Stimulated activated CD4-positive, alpha-beta T cell treated with anti-CD3 and anti-CD28 coated beads, Interleukin-1b, Interleukin-23, amount 100 ng/mL, for 4 hours (primary cell): Measurements from ENCODE around the gene ANKRD30A.
"Not testable (repeated sequence)": the region's sequence is repeated elsewhere in the genome, so short reads cannot be mapped to it uniquely, and the experiment has no call there.

ENCODE experiments used
- DNase-seq, 2 donors: peaks; one replicate each; pipeline ENCODE4 v3.0.0-alpha.2; 2020; ENCODE audit warnings: low read depth in 2 of 2

ANKRD30A gene

DNA sequence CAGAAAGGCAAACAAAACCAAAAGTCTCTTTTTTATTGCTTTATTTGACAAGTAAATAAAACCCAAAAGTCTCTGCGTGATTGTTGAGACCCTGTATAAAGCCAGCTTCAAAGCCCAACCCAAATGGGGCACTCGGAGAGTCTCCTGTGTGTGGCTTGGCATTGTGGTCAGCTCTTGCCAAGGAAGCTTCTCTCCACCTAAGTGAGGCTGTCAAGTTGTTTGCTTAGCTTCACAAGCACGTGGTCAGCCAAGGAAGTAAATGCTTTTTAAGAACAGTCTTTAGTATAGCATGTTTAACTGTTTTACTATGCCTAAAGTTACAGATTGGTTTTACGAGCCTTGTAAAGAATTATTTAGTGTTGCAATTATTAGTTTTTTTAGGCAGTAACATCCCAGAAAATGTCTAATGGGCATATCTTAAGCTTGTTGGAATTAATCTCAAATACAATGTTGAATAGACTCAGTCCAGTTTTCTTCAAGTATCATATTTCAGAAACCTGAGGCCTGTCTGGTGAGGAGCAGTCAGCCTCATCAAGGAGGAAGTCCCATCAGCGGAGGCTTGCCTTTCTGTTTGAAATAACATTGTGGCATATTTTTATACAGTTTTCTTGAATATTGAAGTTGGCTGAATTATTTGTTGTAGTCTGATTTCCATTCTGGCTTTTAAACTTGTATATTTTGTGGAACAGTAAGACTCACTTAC lies 144.3 kb downstream of the ANKRD30A start:
- no peak for DNase-seq

DNA sequence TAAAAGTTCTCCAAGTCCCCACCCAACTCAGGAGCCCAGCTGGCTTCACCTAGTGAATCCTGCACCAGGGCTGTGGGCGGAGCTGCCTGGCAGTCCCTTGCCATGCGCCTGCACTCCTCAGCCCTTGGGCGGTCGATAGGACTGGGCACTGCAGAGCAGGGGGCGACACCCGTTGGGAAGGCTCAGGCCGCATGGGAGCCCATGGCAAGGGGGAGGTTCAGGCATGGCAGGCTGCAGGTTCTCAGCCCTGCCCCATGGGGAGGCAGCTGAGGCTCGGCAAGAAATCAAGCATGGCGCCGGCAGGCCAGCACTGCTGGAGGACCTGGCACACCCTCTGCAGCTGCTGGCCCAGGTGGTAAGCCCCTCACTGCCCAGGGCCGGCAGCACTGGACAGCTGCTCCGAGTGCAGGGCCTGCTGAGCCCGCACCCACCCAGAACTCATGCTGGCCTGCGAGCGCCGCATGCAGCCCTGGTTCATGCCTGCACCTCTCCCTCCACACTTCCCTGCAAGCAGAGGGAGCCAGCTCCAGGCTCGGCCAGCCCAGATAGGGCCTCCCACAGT lies 149.9 kb downstream of the ANKRD30A start:
- no peak for DNase-seq

DNA sequence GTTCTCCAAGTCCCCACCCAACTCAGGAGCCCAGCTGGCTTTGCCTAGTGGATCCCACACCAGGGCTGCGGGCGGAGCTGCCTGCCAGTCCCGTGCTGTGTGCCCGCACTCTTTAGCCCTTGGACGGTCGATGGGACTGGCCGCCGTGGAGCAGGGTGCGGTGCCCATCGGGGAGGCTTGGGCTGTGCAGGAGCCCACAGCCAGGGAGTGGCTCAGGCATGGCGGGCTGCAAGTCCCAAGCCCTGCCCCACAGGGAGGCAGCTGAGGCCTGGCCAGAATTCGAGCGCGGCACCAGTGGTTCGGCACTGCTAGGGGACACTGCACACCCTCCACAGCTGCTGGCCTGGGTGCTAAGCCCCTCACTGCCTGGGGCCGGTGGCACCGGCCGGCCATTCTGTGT lies 159.7 kb downstream of the ANKRD30A start:
- no peak for DNase-seq

DNA sequence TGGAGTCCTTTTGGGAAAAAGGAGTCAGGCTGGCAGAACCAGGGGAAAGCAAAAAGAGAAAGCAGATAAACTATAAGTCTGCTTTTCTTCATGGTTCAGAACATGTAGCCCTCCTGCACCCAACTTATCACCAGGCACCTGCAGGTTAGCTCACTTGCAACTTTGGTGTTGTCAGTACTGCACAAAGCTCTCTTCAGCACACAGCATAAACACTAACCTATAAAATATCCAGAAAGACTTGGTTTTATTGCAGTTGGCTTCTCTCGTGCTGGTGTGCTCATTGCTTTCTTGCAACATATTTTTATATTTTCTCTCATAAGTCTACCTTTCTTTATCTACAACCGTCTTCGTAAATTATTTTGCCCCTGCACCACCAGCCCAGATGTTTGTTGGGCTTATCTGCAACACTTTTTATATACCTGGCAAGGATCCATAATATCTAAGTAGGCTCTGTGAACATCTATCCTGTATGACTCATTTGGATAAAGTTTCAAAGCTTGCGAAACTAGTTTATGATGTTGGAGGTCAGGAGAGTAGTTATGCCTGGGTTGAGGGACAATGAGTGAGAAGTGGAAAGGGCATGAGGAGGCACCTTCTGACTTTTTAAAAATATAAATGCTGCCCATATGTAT lies 164.6 kb downstream of the ANKRD30A start:
- no peak for DNase-seq

DNA sequence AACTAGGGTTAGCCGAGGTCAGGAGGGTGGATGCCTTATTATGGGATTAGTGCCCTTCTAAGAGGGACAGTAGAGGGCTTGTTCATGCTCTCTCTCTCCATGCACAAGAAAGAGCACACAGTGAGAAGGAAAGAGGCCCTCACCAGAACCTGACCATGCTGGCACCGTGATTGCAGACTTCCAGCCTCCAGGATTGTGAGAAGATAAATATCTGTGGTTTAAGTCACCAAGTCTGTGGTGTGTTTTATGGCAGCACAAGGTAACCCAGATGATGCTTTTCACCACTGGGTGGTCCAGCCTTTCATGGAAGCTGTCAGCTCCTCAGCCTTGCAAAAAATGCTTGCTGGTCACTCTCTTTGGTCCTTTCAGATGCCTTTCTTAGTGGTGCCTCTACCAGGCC lies 175.9 kb downstream of the ANKRD30A start:
- no peak for DNase-seq

DNA sequence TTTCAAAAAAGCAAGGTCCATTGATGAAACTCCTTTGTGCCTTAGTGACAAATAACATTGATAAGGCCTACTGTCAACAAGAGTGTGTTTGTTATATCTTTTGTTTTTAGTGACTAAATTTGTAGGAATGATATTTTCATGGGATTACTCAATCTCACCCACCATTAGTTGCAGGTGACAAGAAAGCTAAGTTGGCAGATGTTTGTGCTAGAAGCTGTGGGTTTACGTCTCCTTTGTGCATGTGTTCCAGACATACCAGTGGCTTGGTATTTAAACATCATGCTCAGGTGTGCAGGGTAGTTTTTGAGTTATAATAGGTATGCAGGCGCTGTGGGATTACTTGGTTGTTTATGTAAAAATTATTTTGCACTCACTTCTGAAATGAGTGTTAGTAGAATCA lies 178.6 kb downstream of the ANKRD30A start:
- DNase-seq: no peak

DNA sequence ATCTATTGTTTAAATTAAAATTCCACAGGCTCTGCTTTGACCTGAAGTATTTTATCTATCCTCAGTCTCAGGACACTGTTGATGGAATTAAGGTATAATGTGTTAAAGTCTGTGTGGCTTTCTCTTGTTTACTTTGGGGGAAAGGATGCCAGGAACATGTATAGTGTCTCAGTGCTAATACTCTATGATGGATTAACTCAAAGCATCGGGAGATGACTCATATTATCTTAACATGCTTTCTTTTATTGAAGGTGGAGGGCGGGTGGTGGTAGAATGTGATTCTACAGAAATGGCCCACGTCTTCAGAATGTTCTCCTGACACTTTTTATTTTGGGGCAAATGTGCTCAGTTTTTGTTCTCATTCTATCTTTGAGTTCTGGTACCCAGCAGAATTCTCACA lies 189.0 kb downstream of the ANKRD30A start:
- no peak for DNase-seq

DNA sequence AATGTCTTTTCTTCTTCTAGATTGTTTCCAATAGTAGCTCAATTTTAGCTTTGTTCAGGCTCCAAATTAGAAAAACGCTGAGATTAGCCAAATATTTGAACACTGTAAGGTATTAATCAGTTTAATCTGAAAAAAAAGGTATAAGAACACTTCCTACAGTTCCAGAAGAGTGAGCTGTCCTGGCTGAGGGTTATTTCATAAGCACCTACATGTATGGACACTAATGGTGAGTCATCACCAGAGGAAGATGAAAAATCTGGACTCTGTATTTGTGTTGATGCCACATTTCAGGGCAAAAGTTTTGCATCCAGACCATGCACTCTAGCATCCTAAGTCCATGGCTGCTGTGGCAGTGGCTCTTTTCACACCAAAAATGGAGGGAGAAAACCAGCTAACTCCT lies 189.5 kb downstream of the ANKRD30A start:
- no peak for DNase-seq

DNA sequence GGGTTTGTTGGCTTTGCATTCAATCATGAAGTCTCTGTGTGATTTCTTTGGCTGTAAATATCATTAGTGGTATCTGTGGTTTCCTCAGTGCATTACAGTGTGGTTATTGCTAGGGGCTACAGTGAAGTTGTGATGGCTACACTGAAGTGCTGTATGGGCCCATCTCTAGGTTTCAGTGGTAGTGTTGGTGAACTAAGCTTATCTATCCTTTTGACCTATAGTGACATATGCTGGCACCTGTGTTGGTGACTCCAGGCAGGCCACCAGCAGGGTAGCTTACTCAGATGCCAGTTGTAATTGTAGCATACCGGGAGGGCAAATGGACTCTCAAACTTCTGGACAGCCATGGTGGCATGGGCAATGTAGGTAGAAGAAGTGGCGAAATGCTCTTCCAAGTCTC lies 219.0 kb downstream of the ANKRD30A start:
- no peak for DNase-seq

DNA sequence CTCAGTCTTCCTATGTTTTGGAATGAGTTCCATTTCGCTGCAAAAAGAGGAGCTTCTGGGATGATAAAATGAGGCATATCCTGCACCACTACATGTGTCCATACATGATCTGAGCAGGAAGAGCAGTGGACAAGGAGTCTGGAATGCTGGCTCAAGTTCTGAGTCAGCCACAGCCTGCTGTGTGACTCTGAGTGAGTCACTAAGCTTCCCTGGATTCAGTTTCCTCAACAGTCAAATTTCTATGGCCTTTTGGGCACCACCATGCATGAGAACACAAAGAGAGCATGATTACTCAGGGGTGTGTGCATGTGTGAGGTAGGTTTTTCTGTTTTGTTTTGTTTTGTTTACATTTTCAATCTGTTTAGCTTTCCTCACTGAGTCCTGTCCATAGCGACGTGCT lies 254.6 kb downstream of the ANKRD30A start:
- DNase-seq: no peak

DNA sequence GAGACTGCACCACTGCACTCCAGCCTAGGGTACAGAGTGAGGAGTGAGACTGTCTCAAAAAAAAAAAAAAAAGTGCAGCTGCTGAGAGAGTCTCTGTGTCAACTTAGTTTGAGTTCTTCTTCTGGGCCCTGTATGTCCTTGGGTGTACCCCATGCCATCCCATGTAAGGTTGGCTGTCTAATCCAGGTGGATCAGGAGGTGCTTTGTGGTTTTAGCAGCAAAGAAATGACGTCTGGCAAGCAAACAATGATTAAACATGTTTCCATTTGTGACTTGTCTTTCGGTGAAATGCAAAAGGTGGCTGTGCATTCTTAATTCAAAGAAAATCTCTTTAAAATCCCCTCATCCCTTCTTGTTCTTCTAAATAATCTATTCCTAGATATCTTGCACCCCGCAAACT lies 255.9 kb downstream of the ANKRD30A start:
- no peak for DNase-seq

DNA sequence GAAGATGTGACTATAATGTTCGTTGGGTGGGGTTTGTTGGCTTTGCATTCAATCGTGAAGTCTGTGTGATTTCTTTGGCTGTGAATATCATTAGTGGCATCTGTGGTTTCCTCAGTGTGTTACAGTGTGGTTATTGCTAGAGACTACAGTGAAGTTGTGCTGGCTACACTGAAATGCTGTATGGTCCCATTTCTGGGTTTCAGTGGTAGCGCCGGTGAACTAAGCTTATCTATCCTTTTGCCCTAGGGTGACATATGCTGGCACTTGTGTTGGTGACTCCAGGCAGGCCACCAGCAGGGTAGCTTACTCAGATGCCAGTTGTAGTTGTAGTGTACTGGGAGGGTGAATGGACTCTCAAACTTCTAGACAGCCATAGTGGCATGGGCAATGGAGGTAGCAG lies 259.5 kb downstream of the ANKRD30A start:
- DNase-seq: no peak

DNA sequence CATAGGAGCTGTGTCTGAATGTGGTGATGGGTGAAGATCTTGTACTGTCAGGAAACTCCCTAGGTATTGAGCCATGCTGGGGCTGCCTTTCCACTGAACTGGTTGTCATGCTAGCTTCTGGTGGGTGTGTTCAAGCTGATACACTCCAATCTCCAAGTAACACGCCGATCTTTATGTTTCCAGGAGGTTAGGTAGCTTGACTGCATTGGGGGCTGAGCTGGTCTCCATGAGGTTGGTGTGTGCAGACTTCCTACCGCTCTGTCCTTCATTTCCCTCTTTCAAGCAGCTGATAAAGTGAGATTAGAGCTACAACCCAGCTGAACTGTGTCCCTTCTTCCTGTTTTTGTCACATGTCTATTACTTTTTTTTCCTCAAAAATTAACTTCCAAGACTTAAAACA lies 265.5 kb downstream of the ANKRD30A start:
- no peak for DNase-seq

DNA sequence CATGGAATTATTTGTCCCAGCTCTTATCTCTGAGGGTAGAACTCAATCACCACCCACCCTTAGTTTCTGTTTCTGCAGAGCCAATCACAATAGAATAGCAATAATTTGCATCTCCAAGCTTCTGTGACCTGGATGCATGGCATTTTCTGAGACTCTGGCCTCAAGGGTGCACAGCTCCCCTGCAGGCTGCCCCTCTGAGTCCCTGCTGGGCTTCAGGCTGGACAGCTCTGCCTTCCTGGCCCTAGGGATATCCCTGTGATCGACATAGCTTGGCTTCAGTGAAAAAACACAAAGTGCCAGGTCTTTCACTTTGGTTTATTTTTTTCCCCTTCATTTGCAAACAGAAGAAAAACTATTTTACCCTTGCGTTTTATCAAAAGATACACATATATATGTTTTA lies 275.4 kb downstream of the ANKRD30A start:
- DNase-seq: not testable (repeated sequence)

DNA sequence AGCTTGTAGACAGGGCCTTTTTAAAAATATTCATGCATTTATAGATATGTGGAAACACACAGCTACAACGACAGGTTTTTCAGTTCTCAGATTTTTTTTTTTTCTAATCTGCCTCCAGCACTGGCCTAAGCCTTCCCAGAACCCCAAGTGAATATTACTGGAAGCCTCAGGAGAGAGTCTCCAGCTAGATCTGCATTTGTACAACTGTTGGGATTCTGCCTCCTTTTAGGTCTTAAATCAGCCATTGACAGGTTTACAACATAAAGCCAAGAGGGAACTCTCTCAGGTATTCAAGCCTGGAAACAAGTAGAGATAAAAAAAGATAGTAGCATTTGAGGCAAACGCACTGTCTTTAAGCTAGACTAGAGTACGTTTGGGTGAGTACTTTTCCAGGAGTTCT lies 275.8 kb downstream of the ANKRD30A start:
- no peak for DNase-seq

DNA sequence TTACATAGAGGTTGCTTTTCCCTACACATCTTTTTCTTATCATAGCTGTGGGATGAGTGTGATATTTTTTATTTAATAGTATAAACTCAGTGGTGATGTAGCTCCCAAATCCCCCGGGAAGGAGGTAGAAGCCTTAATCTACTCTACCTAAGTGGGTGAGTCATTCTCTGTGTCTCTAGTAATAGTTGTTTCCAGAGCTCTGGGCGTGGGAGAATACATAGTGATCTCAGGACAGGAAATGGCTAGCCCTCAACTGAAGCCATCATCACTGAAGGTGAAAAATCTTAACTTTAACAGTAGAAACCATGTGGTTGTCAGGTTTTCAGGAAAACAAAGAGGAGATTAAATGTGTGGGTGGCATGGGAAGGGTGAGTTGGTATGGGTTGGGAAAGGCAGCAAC lies 278.4 kb downstream of the ANKRD30A start:
- DNase-seq: no peak
